SU-DHL-6 (cell line): Measurements from ENCODE around the gene NR4A3.

ENCODE experiments used
- CTCF ChIP-seq: fragments of 200-600 bp; sonication (generic); IDR thresholded peaks from one replicate; pipeline ENCODE4 v1.5.1; 2017; ENCODE audit warnings: antibody characterized with exemption, mild to moderate bottlenecking, low read length, moderate library complexity; ENCODE audit not compliant: insufficient read depth, poor library complexity, severe bottlenecking
- EZH2phosphoT487 ChIP-seq: fragments of 200-600 bp; sonication (generic), shearing (Covaris generic); conservative IDR thresholded peaks from 2 replicates; pipeline ENCODE4 v1.6.1; 2018; ENCODE audit warnings: mild to moderate bottlenecking, antibody characterized with exemption, low read length, moderate library complexity, mixed read lengths

DNA sequence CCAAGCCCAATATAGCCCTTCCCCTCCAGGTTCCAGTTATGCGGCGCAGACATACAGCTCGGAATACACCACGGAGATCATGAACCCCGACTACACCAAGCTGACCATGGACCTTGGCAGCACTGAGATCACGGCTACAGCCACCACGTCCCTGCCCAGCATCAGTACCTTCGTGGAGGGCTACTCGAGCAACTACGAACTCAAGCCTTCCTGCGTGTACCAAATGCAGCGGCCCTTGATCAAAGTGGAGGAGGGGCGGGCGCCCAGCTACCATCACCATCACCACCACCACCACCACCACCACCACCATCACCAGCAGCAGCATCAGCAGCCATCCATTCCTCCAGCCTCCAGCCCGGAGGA is 6.3 kb downstream of the NR4A3 start:
- TF ChIP-seq CTCF (no peak), EZH2phosphoT487 (no peak)
